ENCODE results near the gene PDHX.
"Not testable (repeated sequence)": the region's sequence is repeated elsewhere in the genome, so short reads cannot be mapped to it uniquely, and the experiment has no call there.

Gene PDHX

DNA sequence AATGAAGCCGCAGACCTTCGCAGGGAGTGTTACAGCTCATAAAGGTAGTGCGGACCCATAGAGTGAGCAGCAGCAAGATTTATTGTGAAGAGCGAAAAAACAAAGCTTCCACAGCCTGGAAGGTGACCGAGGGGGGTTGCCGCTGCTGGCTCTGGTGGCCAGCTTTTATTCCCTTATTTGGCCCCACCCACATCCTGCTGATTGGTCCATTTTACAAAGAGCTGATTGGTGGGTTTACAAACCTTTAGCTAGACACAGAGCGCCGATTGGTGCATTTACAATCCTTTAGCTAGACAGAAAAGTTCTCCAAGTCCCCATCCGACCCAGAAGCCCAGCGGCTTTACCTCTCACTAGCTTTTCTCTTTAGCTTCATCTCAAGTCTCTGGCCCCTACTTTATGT is 2.9 kb upstream of the PDHX start:
- DNase-seq, result not testable (repeated sequence)

DNA sequence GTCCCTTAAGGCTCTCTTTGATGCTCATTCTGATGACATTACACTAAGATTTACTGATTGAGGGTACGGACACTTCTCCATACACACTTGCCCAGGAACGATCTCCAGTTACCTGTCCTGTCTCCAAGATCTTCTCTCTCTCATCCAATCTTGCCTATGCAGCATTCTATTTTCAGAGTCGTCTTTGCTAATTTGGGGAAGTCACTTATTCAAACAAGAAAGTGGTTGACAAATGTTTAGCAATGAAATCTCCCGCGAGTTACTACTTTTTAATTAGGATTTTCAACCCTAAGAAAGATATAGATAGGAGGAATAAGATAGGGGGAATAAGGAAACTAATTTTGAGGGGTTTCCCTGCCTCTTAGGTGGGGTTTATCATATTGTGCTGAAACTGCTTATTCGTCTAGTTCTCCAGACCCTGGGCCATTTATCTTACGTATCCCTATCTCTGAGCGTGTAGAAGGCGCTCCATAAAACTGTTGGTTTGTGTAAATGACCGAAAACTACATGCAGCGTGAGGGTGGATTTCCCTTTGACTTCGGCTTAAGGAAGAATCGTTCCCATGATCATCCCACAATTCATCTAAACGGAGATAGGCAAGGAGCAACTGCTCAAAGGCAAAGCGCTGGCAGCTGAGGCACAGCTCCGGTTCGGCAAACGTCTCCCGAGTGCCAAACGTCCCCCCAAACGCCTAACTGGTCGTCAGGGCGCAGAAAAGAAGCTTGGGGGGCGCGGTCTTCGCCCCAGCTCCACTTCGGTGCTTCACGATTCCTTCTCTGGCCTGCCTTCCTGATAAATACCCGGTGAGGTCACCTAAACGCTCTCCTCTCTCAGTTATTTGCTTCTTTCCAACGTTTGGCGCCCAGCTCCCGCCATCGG is 1.0 kb upstream of the PDHX start:
- DNase-seq, result peak; percentile 63

- no peak for DNase-seq
Measured at GRCh38 chr11:34916843-34917770, 689 bp downstream of the PDHX start.

- DNase-seq, result no peak
Measured at GRCh38 chr11:34921156-34921555, 4.7 kb downstream of the PDHX start.

DNA sequence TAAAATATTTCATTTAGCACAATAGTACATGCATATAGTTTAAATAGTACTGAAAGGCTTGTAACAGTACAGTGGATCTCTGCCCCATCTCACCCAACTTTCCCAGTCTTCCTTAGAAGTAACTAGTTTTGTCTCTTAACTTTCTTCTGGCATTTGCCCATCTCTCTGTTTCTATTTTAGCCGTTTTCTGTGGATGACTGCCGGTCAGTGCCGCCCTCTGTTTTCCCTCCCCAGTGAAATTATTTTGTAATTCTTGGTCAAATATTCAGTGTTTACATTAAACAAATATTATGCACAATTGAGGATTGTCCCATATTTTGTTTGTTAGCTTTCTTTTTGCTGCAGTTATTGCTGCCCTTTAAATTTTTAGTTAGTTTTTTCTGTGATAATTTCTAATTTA is 8.3 kb downstream of the PDHX start:
- no peak for DNase-seq

GRCh38 chr11:34926101-34926830 is 9.8 kb downstream of the PDHX start:
- peak; percentile 75 for DNase-seq

DNA sequence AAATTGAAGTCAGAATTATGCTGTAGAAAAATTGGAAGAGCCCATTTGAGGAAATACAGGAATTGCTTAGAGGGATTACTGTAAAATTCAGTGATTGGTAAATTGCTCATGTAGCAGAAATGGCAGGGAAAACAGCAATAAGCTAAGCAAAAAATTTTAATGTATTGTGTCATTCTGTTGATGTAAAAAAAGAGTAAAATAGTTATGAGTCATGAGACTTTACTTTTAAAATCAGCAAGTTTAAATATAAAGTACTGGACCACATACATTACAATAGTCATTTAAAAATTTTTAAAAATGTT is 10.4 kb downstream of the PDHX start:
- DNase-seq, result no peak

- DNase-seq, result no peak
Measured at GRCh38 chr11:34928268-34928959, 12.0 kb downstream of the PDHX start.

DNA sequence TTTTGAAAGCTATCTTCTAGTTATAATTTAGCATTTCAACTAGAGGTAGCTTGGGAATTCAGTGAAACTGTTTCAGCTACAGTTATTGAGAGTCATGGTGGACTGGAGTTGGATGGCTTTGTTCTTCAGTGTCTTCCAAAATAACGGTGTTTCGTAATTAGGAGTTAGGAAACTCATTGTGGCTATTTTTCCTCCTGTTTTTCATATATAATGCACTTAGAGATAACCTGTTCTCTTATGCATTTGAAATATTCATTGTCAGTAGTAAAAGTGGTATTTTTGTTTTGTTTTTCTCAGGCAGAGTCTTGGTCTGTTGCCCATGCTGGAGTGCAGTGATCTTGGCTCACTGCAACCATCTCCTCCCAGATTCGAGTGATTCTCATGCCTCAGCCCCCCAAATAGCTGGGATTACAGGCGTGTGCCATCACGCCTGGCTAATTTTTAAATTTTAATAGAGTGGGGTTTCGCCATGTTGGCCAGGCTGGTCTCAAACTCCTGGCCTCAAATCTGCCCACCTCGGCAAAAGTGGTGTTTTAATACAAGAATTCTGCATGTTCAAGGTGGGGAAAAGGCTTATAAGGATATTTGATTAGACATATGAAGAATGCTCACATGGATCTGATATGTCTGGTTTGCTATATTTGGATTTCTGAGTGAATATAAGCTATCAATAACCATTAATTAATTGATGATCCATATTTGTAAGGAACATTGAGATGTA is 12.7 kb downstream of the PDHX start:
- DNase-seq, result no peak

GRCh38 chr11:34929794-34930763 is 13.7 kb downstream of the PDHX start:
- no peak for DNase-seq

- DNase-seq, result no peak
Measured at GRCh38 chr11:34936945-34937629, 20.7 kb downstream of the PDHX start.

DNA sequence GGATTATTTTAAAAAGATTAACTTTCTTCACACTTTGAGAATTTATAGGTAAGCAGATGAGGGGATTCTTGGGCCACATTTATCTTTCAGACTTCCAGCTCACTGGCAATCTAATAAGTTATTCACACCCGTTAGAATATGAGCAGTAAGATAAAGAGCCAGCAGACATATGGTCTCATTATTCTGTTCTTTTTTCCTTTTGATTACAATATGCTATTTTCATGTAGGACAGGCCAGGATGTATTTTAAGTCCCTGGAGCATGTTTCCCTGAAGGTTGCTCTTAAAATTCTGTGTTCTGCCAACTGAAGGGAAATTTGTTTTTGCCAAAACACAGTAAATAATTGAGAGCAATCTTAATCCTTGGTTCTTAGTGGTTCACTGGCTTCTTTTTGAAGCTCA is 22.2 kb downstream of the PDHX start:
- DNase-seq, result no peak

DNA sequence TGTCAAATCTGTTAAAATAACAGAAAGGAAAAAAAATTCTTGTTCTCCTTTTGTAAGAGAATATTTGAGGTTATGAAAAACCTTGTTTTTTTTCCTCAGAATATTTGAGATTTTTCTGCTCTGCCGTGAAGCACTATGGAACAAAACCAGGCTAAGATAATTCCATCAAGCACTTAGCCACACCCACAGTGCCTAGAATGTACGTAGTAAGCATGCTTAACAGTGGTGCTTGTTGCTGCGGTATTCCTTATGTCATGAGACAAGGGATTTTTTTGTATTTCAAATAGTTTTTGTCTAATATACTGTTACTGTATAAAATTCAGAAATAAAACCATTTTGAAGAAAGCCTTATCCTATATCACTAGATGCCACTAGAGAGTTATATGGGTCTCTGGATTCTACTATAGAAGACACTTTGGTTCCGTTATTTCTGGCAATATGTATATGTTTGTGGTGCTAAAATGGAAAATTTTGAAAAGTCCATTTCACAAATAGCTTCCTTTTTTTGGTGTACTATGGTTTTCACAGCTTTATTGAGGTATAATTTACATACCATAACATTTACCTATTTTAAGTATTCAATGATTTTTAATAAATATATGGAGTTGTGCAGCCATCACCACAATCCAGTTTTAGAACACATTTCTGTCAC is 23.7 kb downstream of the PDHX start:
- DNase-seq, result no peak

- DNase-seq, result no peak
Measured at GRCh38 chr11:34941688-34942087, 25.3 kb downstream of the PDHX start.

- no peak for DNase-seq
Measured at GRCh38 chr11:34944692-34945091, 28.3 kb downstream of the PDHX start.

- DNase-seq, result no peak
Measured at GRCh38 chr11:34948696-34949095, 32.3 kb downstream of the PDHX start.

GRCh38 chr11:34953955-34954354 is 37.5 kb downstream of the PDHX start:
- DNase-seq, result no peak

- no peak for DNase-seq
Measured at GRCh38 chr11:34957206-34957605, 40.8 kb downstream of the PDHX start.

- DNase-seq, result no peak
Measured at GRCh38 chr11:34957606-34958005, 41.2 kb downstream of the PDHX start.

GRCh38 chr11:34959770-34960169 is 43.4 kb downstream of the PDHX start:
- peak; percentile 49 for DNase-seq

All from NCI-H1105 treated with DMSO at 0.1 percent for 48 hours (cell line).